PC-3 (cell line): Measurements from ENCODE around the gene ARSG.

Experiments used
- CTCF ChIP-seq: fragments of 300-600 bp; sonication (generic); conservative IDR thresholded peaks from 2 replicates; pipeline ENCODE4 v1.5.1; 2017; ENCODE audit warnings: antibody characterized with exemption, low read depth, mild to moderate bottlenecking, low read length
- EZH2phosphoT487 ChIP-seq: fragments of 300-600 bp; sonication (generic); IDR thresholded peaks from 2 replicates; pipeline ENCODE4 v1.6.1; 2018; ENCODE audit warnings: mild to moderate bottlenecking, antibody characterized with exemption, low read length, borderline replicate concordance

GRCh38 chr17:68460146-68460545 lies 168.9 kb downstream of the ARSG start:
- no peak for TF ChIP-seq CTCF
- TF ChIP-seq EZH2phosphoT487: no peak
